Sigmoid colon (tissue), 4 donors: Measurements from ENCODE around the gene LTBP1.

Experiments used
- EP300 ChIP-seq, 4 donors: sonication (generic); formaldehyde crosslinking; IDR thresholded peaks; one replicate each; pipeline ENCODE4 v1.6.1; 2017; ENCODE audit warnings: antibody characterized with exemption in 4 of 4
- POLR2A ChIP-seq, 2 donors: fragments of 450-650 bp; IDR thresholded peaks; one replicate each; pipeline ENCODE4 v1.6.1; 2016; ENCODE audit warnings: antibody characterized with exemption in 2 of 2, mild to moderate bottlenecking in 2 of 2, moderate library complexity in 2 of 2
- POLR2AphosphoS5 ChIP-seq, 4 donors: sonication (generic); formaldehyde crosslinking; IDR thresholded peaks; one replicate each; pipeline ENCODE4 v1.6.1; 2017; ENCODE audit warnings: antibody characterized with exemption in 4 of 4
- TF ChIP-seq, protein P1 (sequence below), 4 experiments: fragments of 450-650 bp in 3 of 4; fragments of 200-600 bp in 1 of 4; IDR thresholded peaks; one replicate each; pipeline ENCODE4 v1.5.1; 2016 to 2019; ENCODE audit warnings: antibody characterized with exemption in 4 of 4, mild to moderate bottlenecking in 3 of 4, moderate library complexity in 2 of 4

DNA sequence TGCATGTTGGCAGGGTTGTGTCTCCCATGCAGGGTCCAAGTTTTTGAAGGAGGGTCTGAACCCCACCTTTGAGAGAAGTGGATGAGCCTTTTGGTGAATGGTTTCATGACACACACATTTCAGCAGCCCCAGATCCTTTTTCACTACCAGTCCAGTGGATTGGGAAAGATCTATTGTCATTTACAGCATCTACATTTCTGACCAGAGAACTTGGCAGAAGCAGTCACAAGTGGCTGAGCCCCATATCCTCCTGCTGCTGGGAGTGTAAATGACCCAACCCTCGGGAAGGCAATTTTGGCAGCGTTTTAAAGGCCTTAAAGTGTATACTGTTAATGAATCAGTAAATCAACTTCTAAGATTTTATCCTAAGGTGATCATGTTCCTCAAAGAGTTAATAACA, 355.6 kb downstream of the LTBP1 start:
- TF ChIP-seq POLR2AphosphoS5 (IDR thresholded peaks at IDR 0.05) = no peak
- TF ChIP-seq POLR2A (IDR thresholded peaks at IDR 0.05) = no peak
- TF ChIP-seq, protein P1, sequence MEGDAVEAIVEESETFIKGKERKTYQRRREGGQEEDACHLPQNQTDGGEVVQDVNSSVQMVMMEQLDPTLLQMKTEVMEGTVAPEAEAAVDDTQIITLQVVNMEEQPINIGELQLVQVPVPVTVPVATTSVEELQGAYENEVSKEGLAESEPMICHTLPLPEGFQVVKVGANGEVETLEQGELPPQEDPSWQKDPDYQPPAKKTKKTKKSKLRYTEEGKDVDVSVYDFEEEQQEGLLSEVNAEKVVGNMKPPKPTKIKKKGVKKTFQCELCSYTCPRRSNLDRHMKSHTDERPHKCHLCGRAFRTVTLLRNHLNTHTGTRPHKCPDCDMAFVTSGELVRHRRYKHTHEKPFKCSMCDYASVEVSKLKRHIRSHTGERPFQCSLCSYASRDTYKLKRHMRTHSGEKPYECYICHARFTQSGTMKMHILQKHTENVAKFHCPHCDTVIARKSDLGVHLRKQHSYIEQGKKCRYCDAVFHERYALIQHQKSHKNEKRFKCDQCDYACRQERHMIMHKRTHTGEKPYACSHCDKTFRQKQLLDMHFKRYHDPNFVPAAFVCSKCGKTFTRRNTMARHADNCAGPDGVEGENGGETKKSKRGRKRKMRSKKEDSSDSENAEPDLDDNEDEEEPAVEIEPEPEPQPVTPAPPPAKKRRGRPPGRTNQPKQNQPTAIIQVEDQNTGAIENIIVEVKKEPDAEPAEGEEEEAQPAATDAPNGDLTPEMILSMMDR (IDR thresholded peaks at IDR 0.05) = no peak
- no peak for TF ChIP-seq EP300 (IDR thresholded peaks at IDR 0.05)
